Activated CD8-positive, alpha-beta memory T cell treated with anti-CD3 and anti-CD28 coated beads, Interleukin-2, amount 50 U/mL, for 48 hours (primary cell): ENCODE measurements around the gene KRT6B.
"Not testable (repeated sequence)": the region's sequence is repeated elsewhere in the genome, so short reads cannot be mapped to it uniquely, and the experiment has no call there.

Source experiments
- DNase-seq: peaks from one replicate; pipeline ENCODE4 v3.0.0-alpha.2; 2020

The KRT6B gene

DNA sequence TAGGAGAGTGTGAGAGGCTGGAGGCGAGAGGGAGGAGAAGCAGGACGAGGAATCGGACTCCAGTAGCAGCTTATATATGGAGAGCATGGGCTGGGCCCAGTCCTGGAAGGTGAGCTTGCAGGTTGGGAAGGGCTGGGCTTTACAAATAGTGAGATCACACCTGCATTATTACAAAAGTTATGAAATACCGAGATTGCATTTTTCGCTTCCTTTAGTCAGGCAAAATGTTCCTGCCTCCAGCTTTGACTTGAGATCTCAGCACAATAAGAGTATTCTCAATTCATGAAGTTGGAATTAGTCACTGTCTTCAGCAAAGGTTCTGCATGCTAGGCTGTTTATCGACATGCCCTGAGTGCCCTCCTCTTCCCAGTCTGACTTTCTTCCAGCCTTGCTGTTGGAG, at the start of gene KRT6B:
Gene KRT6B, minus strand, starts transcription at position 46 of the 400 bp plus-strand sequence. CDS start 68 bp downstream, outside the sequence.
- no peak for DNase-seq

DNA sequence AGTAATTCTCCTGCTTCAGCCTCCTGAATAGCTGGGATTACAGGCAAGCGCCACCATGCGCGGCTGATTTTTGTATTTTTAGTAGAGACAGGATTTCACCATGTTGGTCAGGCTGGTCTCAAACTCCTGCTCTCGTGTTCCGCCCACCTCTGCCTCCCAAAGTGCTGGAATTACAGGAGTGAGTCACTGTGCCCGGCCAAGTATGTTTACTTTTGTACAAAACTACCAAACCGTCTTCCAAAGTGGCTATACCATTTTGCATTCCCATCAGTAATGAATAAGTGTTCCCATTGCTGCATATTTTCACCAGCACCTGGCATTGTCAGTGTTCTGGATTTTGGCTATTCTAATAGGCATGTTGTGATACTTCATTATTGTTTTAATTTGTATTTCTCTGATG, 49.5 kb upstream of the KRT6B start:
- DNase-seq, result no peak

DNA sequence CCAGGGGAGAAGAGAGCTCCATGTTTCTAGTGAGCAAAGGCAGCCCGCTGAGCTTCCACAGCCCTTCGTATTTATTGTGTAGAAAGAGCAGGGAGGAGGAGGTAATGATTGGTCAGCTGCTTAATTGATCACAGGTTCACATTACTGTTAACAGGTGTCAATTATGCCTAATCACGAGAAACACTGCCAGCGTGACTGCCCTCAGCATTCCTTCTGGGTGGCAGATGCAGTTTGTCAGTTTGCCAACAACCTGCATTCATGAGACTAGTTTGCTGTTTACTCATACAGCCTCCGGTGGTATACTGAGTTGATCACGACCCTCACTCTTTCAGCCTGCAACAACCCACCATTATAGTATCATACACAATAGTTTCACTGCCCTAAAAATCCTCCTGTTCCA, 48.6 kb upstream of the KRT6B start:
- not testable (repeated sequence) for DNase-seq

DNA sequence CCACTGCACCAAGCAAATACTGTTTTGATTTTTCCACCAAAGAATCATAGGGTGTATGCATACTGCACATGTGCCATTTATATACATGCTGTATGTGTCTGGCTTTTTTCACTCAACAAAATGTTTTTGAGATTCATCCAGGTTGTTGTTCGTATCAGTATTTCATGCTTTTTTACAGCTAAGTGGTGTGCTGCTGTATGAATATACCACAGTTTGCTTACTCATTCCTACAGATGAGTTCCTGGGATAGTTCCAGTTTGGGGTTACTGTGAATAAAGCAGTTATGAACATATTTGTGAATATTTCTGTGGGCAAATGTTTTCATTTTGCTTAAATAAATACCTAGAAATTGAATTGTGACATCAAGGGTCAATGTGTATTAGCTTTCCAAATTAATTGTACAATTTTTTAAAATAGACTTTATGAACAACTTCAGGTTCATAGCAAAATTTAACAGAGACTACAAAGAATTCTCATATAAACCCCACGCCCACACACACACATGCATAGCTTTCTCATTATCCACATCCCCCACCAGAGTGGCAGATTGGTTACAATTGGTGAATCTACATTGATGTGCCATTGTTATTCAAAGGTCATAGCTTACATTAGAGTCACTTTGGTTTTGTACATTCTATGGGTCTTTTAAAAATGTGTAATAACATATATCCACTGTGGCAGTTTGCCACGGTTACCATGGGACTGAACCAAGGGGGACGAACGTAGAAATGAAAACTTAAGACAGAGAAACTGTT, 48.0 kb upstream of the KRT6B start:
- DNase-seq, result no peak

DNA sequence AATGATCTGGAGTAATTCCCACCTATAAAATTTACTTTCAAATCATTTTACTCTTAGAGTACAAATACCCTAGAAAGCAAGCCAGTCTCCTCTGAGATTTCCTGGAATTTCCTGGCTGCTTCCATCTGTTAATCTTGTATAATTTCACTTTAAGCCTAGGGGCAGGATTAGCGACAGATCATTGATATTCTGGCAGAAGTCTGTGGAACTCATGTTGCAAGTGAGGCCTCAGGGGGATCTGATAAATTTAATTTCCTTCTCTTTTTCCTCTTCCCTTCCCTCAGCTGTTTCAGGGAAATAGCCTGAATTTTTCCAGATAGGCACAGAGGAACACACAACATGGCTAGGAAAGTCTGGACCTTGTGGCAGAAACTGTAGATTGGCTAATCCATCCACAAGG, 47.0 kb upstream of the KRT6B start:
- DNase-seq, result no peak

DNA sequence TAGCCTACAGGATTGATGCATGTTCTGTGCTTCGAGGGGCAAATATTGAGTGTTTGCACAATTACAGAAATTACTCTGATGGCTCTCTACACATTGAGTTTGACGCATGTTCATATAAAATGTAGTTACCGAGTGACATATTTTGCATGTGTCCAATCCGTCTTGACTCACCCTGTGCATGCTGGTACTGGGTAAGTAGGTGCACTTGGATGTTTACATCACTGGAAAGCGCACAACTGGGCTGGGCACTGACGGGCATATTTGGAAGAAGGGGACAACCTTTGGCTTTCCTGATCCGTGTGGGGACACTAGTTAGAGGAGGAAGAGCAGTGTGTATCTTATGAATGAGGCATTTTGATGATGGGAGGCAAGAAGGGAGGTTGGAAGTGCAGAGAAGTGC, 46.0 kb upstream of the KRT6B start:
- DNase-seq, result no peak

DNA sequence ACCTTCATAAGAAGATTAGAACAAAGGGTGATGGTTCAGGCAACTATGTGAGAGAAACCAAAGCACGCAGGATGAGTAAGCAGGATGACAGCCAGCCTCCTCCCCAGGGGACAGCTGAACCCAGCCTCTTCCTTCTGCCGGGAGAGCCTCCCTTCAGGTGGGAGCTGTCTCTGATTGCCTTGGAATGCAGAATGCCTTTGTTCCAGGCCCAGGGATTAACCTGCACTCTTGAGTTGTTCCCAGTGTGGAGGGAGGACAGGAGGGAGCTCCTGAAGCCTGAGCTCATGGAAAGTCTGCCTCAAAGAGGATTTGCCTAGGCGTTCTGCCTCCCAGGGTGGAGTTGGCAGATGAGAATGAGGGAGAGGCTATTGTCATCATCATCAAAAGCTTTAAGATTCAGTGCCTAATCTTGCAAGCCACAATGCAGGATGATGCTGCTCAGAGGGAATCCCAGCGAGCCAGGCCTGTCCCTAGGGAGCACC, 44.7 kb upstream of the KRT6B start:
- no peak for DNase-seq

DNA sequence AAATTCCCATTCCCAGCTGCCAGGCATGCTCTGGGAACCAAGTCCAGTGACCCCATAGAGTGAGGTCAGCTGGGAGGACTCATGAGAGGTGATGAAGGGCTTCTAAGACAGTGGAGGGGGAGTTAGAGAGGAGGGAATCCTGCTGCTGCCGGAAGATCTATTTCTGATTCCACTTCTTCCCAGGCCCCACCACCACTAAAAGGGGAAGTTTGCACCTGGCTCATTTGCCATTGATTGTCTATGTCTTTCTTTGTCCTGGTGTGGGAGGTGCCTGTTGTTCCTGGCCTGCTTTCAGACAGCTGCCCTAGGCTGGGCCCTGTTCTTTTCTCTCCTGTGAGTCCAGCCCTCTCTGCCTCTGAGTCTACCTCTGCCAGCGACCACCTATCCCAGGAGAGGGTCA, 44.1 kb upstream of the KRT6B start:
- DNase-seq, result no peak

DNA sequence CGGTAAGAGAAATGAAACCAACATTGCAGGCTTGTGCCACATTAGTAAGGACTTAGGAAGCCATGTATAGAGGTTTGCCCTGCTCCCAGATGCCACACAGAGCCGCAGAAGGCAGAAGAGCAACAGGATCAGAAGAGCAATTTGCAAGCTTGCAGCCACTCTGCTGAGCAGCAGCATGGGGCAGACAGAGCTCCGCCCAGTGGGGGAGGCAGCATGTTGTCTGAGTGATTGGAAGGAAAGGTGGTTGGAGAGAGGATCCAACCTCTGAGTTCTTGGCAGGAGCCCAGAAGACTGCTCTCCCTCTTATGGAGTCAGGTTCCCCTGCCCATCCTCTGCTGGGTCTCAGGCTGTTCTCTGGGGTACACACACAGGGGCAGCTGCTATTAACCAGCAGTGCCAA, 43.4 kb upstream of the KRT6B start:
- no peak for DNase-seq

DNA sequence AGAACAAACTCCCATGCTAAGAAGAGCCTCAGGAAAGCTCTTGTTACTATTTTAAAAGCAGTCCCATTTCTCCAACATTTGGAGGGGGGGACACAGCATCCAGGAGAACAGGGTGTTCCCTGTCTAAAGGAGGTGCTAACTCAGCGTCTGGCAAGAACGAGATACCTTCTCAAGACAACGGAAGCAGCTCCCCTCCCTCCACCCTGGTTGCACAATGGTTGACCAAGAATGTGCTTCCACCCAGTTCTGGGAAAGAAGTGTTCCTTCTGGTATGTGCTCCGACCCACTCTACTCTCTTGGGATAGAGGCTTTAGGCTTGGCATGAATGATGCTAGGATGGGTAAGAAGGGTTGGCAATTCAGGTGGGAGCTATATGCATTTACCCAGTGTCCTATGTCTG, 42.6 kb upstream of the KRT6B start:
- no peak for DNase-seq

DNA sequence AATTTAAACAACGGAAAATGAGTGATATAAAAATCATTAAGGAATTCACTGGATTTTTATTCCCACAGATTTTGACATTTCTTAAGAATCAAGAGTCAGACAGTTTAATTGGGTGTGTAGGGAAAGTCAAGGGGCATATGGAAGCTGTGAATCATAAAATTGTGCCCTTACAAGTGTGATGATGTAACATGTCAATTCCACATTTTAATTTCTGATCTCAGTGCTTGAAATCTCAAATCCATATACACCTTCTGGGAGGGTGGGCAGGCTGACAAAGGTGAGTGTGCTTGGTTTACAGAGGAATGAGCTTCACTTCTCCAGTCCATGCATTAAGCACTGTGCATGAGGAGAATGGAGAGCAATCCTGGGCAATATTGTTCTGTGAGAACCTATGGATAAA, 42.2 kb upstream of the KRT6B start:
- DNase-seq, result no peak

DNA sequence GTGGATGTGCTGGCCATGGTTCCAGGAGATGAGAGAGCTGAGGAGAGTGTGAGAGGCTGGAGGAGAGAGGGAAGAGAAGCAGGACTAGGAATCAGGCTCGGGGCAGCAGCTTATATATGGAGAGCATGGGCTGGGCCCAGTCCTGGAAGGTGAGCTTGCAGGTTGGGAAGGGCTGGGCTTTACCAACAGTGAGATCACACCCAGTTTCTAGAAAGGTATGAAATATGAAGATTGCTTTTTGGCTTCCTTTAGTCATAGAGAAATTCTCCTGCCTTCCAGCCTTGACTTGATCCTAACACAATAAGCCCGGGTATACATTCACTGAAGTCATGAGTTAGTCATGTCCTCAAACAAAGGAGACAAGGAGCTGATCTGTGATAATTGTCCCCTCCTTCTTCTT, 41.2 kb upstream of the KRT6B start, which contains the start of gene KRT6A:
Gene KRT6A, minus strand, starts transcription at position 86 of the 400 bp plus-strand sequence. Its CDS starts 69 bp downstream, at position 17.
- DNase-seq, result no peak

DNA sequence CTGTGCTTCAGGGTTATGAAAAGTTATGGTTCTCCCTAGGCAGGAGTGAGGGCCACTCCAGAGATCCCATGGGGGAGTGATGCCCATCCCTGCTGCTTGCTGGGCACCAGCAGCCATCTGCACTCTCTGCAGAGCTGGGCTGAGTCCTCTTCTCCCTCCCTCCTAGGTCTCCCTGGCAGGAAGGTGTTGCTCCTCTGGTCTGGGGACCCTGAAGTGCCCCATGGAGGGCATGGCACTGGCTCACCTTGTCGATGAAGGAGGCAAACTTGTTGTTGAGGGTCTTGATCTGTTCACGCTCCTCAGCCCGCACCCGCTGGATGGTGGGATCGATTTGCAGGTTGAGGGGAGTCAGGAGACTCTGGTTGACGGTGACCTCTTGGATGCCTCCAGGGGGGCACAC, 40.5 kb upstream of the KRT6B start:
- not testable (repeated sequence) for DNase-seq

DNA sequence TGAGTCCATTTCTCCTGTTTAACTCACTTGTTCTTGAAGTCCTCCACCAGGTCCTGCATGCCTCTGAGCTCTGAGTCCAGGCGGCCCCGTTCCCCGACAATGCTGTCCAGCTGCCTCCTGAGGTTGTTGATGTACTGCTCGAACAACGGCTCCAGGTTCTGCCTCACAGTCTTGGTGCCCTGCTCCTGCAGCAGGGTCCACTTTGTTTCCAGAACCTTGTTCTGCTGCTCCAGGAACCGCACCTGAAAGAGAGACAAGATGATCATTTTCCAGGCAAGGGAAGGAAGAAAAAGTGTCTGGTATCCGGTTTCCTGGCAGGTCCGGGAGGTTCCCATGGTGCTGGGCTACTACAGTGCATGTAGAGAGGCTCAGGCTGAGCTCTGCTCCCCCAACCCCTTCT, 39.5 kb upstream of the KRT6B start:
- not testable (repeated sequence) for DNase-seq

DNA sequence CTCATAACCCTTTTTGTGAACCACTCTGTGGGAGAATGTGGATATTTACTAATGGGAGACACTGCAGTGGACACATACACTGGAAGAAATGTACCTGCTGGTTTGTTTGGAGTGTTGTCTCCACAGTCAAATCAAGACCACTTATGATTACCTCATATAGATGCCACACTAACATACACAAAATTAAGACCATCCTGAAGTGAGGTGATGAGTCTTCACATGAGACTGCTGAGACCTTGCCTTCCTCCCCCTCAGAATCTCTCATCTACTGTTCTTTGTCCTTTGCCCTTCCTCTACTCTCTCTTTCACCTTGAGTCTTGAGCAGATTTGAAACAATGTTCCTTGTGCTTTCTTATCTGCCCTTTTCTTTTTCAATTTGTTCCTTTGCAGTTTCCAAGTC, 36.8 kb upstream of the KRT6B start:
- no peak for DNase-seq

DNA sequence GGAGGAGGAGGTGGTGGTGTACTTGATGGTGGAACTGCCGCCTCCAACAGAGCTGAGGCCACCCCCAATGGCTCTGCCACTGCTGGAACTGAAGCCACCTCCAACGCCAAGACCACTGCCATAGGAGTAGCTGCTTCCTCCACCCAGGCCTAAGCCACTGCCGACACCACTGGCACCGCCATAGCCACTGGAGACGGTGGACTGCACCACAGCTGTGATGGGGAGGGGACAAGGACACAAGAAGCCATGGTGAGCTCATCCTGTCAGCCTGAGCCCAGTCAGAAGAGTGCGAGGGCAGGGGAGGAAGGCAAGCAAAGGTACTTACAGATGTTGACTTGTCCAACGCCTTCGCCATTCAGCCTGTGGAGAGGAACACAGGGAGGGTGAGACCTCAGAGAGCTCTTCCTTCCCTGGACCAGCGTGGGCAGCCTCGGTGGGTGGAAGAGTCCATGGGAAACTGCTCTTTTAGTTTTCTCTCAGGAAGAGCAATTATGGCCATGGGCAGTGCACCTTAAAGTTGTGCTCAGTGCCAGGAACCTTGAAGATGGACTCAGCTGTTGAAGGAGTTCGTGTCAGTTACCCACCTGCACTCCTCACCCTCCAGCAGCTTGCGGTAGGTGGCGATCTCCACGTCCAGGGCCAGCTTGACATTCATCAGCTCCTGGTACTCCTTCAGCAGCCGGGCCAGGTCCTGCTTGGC, 35.9 kb upstream of the KRT6B start:
- not testable (repeated sequence) for DNase-seq

DNA sequence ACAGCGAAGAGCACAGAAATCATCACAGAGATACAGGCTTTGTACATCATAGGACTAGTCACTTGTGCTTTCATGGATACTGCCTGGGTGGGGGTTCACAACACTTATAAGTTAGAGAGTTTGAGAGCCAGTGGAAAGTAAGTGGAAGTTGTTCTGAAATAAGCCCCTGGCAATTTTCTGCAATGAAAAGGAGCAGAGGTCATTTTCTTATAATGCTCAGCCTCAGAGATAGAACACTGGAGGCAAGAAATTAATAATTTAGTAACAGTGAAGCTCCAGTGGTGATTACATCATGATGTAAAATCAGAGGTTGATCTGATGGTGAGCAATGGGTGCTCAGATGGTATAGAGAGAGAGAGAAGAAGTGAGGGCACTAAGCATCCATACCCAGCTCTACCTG, 35.3 kb upstream of the KRT6B start:
- no peak for DNase-seq

DNA sequence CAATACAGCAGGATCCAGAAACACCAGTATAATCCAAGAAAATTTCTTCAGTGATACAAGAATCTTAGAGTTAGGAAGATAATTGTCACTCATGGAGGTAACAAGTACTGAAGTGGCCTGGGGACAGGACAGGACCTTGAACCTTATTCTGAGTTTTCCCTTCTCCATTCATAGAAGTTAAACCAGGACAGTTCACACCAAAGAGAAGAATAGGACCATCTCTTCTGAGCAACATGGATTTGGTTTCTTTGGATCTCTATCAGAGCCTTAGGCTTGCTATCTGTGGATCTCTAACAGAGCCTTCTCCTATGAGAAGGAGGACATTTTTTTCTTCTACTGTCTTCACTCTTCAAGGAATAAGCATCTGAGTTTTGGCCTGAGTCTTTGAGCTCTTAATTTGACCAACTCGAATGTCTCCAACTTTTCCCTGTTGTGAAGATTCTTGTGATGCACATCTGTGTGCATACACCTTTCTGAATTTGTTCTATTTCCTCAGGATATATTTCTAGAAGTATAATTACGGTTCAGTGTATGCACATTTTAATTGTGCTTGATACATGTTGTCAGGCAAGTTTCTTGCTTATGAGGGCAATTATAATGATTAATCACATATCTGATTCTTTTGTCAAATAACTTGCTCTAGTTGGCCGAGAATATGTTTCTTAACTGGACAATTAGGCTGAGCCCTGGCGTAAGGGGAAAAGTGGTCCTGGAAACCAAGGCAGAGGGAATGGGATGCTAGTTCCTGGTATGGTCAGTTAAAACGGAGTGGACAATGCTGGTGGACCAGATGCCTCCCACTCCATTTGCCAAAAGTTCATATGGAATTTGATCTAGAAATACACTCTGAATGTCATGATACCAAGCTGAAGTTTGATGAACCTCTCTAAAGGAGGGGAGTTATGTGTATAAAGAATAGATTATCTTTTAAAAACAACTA, 34.5 kb upstream of the KRT6B start:
- no peak for DNase-seq

DNA sequence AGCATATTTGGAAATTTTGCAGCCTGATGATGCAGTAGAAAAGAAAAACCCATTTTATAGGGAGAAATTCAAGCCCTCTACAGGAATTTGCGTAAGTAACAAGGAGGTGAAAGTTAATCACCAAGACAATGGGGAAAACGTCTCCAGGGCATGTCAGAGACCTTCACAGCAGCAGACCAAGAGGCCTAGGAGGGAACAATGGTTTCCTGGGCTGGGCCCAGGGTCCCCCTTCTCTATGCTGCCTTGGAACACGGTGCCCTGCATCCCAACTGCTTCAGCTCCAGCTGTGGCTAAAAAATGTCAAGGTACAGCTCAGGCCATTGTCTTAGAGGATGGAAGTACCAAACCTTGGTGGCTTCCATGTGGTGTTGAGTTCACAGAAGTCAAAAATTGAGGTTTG, 28.1 kb upstream of the KRT6B start:
- no peak for DNase-seq

DNA sequence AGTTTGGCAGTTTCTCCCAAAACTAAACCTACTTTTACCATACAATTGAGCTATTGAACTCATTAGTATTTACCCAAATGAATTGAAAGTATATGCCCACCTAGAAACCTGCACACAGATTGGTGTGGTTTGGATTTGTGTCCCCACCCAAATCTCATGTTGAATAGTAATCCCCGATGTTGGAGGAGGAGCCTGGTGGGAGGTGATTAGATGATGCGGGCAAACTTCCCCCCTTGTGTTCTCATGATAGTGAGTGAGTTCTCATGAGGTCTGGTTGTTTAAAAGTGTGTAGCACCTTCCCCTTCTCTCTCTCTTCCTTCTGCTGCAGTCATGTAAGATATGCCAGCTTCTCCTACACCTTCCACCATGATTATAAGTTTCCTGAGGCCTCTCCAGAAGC, 25.7 kb upstream of the KRT6B start:
- DNase-seq, result no peak

DNA sequence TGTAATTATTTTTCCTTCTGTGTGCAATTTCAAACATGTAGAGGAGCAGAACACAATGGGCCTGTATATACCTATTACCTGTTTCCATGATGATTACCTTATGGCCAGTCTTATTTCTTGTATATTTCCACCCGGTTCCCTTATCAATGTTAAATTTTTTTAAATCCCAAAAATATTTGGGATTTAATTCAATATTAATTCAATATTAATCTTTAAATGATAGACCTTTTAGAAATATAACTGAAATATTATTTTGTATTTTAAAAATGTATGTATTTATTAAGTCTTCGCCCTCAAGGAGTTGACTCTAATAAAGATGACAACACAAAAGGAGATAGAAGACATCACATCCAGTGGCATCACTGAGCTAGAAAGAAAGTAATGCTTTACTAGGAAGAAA, 22.3 kb upstream of the KRT6B start:
- no peak for DNase-seq

DNA sequence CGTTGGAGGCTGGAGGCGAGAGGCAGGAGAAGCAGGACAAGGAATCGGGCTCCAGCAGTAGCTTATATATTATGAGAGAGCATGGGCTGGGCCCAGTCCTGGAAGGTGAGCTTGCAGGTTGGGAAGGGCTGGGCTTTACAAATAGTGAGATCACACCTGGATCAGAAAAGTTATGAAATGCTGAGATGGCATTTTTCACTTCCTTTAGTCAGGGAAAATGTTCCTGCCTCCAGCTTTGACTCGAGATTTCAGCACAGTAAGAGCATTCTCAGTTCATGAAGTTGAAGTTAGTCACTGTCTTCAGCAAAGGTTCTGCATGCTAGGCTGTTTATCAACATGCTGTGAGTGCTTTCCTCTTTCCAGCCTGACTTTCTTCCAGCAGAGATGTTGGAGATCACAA, 21.8 kb upstream of the KRT6B start, which contains the start of gene KRT6C:
Gene KRT6C, minus strand, starts transcription at position 38 of the 400 bp plus-strand sequence. CDS start 68 bp downstream, outside the sequence.
- no peak for DNase-seq

DNA sequence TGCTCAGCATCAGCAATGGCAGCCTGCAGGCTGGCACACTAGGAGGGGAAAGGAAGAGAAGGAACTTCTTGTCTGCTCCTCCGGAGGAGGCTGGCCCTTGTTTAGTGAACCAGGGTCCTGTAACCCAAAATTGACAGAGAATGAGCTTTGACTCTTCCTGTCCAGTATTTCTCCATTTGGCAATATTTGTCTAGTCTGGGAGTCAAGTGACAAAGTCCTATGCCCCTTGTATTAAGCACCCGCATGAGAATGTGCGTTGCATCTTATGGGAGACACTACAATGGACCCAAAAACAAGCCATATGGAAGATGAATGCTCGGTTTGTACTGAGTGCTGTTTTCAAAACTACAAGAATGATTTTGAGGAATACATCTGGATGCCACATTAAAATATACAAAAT, 17.9 kb upstream of the KRT6B start:
- DNase-seq, result no peak
